Nephron (organoid): ENCODE measurements around the gene ELANE.
A peak's percentile ranks its signal among the peaks of the same experiment; 100 is the strongest.

Experiments
- H3K27ac Mint-ChIP-seq, 3 experiments: 2 replicates each; pipeline ENCODE4 v1.8.0; 2020; ENCODE audit warnings: mixed read lengths in 3 of 3, mild to moderate bottlenecking in 2 of 3, moderate library complexity in 1 of 3
- H3K27me3 Mint-ChIP-seq: 2 replicates; pipeline ENCODE4 v1.8.0; 2021; ENCODE audit warnings: low read depth, mild to moderate bottlenecking, moderate library complexity, mixed read lengths
- H3K36me3 Mint-ChIP-seq: 2 replicates; pipeline ENCODE4 v1.8.0; 2020; ENCODE audit warnings: low read depth, mixed read lengths
- H3K4me1 Mint-ChIP-seq: 2 replicates; pipeline ENCODE4 v1.8.0; 2020; ENCODE audit warnings: mixed read lengths
- H3K4me3 Mint-ChIP-seq, 3 experiments: 2 replicates each; pipeline ENCODE4 v1.8.0; 2020; ENCODE audit warnings: mild to moderate bottlenecking in 3 of 3, mixed read lengths in 3 of 3, moderate library complexity in 2 of 3
- H3K9me3 Mint-ChIP-seq: 2 replicates; pipeline ENCODE4 v1.8.0; 2020; ENCODE audit warnings: mixed read lengths
- CTCF ChIP-seq, 3 experiments: fragments of 200-600 bp; sonication (generic); IDR thresholded peaks; one replicate each; pipeline ENCODE4 v1.5.0; 2021; ENCODE audit warnings: antibody characterized with exemption in 3 of 3; ENCODE audit not compliant: unreplicated experiment in 3 of 3

The ELANE gene

GRCh38 chr19:821231-821824 lies 30.8 kb upstream of the ELANE start:
- no peak for TF ChIP-seq CTCF (IDR thresholded peaks at IDR 0.05; ENCODE audit: unreplicated experiment in 3 of 3)
- Mint-ChIP-seq H3K27me3 (peaks cover 7% of the 10 kb centered on the region), H3K9me3 (no peaks in the 10 kb centered on the region), H3K27ac (no peak overlapping the region), H3K4me1 (no peaks in the 10 kb centered on the region), H3K36me3 (peaks cover 8% of the 10 kb centered on the region), H3K4me3 (peak overlapping the region; percentile 82 to 84 (median 82))

DNA sequence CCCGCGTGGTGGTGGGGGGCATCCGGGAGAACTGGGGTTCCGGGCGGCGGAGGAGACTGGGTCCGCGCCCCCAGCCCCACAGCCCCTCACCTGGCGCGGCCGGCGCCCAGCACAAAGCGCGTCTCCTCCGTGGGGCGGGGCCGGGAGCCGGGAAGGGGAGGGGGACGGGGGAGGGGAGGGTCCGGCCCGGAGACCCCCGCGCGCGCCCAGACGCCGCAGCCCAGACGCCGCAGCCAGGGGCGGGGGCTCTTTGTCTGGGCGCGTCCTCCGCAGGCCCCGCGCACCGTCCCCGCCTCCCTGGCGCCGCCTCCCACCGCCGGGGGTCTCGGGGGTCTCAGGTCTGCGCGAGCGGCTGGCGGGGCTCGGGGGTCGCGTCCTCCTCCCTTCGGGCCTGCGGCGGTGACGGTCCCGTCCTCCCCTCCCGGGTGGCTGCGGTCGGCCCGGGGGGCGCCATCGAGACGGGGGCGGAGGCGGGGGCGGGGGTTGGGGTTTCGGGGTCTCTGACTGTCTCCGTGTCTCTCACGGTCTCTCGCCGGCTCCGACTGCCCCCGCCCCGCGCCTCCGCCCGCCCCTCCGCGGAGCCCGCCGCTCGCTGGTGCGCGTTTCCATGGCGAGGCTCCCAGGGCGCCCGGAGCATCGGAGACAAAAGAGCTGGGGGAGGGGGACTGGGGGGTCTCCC lies 30.1 kb upstream of the ELANE start, which contains the start of gene PLPPR3:
Gene PLPPR3 (minus strand): TSS at position 131 of the 679 bp plus-strand sequence. CDS start 396 bp downstream, outside the sequence.
- Mint-ChIP-seq H3K4me3 (peak within 1 kb of the TSS; percentile 82 to 84 (median 82)), H3K27me3 (peaks cover 7% of the 10 kb centered on the region), H3K9me3 (no peaks in the 10 kb centered on the region), H3K27ac (no peak within 1 kb of the TSS), H3K36me3 (peaks cover 1% of the 10 kb centered on the region), H3K4me1 (no peaks in the 10 kb centered on the region)
- TF ChIP-seq CTCF (IDR thresholded peaks at IDR 0.05; ENCODE audit: unreplicated experiment in 3 of 3) = no peak

GRCh38 chr19:823565-824121 lies 28.5 kb upstream of the ELANE start:
- peaks cover 7% of the 10 kb centered on the region for H3K27me3 Mint-ChIP-seq
- no peaks in the 10 kb centered on the region for H3K4me1 Mint-ChIP-seq
- TF ChIP-seq CTCF (IDR thresholded peaks at IDR 0.05; ENCODE audit: unreplicated experiment in 3 of 3) = no peak
- H3K36me3 Mint-ChIP-seq = no peaks in the 10 kb centered on the region
- peak overlapping the region; percentile 55 to 63 (median 56) for H3K4me3 Mint-ChIP-seq
- H3K27ac Mint-ChIP-seq = no peak overlapping the region
- H3K9me3 Mint-ChIP-seq = no peaks in the 10 kb centered on the region

DNA sequence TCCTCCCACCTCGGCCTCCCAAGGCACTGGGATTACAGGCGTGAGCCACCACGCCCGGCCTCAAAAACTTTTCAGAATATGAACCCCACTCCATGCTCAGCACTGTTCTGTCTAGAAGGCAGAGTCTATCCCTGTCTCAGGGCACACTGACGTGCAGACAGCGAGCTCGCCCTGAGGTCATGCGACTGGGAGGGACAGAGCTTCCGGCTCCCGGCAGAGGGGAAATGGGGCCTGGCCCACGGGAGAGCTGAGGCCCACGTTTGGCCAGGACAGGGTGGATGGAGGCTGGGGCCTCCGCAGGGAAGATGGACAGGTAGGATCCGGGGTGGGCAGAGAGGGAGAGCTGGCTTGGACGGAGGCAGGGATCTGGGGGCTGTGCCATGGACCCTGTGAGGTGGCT lies 27.2 kb upstream of the ELANE start:
- no peaks in the 10 kb centered on the region for H3K36me3 Mint-ChIP-seq
- H3K4me3 Mint-ChIP-seq = peak overlapping the region in 1 of 3 experiments; percentile 33
- H3K9me3 Mint-ChIP-seq = no peaks in the 10 kb centered on the region
- peaks cover 8% of the 10 kb centered on the region for H3K27me3 Mint-ChIP-seq
- no peak for TF ChIP-seq CTCF (IDR thresholded peaks at IDR 0.05; ENCODE audit: unreplicated experiment in 3 of 3)
- H3K27ac Mint-ChIP-seq = no peak overlapping the region
- H3K4me1 Mint-ChIP-seq = no peaks in the 10 kb centered on the region

DNA sequence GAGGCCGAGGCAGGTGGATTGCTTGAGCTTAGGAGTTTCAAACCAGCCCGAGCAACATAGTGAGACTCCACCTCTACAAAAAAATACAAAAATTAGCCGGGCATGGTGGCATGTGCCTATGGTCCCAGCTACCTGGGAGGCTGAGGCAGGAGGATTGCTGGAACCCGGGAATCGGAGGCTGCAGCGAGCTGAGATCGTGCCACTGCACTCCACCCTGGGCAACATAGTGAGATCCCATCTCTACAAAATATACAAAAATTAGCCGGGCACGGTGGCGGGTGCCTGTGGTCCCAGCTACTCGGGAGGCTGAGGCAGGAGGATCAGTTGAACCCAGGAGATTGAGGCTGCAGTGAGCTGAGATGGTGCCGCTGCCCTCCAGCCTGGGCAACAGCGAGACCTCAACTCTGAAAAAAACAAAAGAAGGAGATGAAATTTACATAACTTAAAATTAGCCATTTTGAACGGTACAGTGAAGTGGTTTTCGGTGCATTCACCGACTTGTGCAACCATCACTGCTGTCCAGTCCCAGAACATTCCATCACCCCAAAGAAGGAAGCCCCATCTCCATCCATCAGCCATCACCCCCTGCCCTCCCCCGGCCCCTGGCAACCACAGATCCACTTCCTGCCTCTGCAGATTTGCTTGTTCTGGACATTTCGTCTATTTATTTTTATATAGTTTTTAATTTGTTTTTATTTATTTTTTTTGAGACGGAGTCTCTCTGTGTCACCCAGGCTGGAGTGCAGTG lies 26.0 kb upstream of the ELANE start:
- H3K9me3 Mint-ChIP-seq = no peaks in the 10 kb centered on the region
- H3K4me3 Mint-ChIP-seq = peak overlapping the region in 1 of 3 experiments; percentile 46
- H3K27me3 Mint-ChIP-seq = peaks cover 10% of the 10 kb centered on the region
- no peak overlapping the region for H3K27ac Mint-ChIP-seq
- no peaks in the 10 kb centered on the region for H3K4me1 Mint-ChIP-seq
- no peaks in the 10 kb centered on the region for H3K36me3 Mint-ChIP-seq
- TF ChIP-seq CTCF (IDR thresholded peaks at IDR 0.05; ENCODE audit: unreplicated experiment in 3 of 3) = no peak
